GM12878 (cell line): ENCODE measurements around the gene SMARCC1. TPM values are rescaled to one million over a fixed set of nuclear protein-coding genes. Genes with fewer than 3 reads are reported as not detected.

Experiments
- ATAC-seq: fragments of 200-7000 bp; cut with Tn5 transposase; 3 replicates; pipeline ENCODE4 v1.9.1; 2020; ENCODE audit warnings: mild to moderate bottlenecking, moderate library complexity
- BruUV-seq: library from RNA; stranded (reverse); fragments of 400-500 nt; replicated peaks from 2 replicates; lab custom pipeline; 2021; lab: Mats Ljungman, UMichigan
- CTCF ChIA-PET: fragments of 300-600 bp; sonication (Branson Sonifier 250); formaldehyde crosslinking; extraction: SDS; loops from one replicate; lab custom pipeline; 2021; ENCODE audit warnings: inconsistent platforms; lab: Yijun Ruan, JAX
- POLR2A ChIA-PET: fragments of 350-600 bp; formaldehyde crosslinking; extraction: SDS; loops from one replicate; lab custom pipeline; 2021; ENCODE audit warnings: inconsistent platforms; lab: Charles Lee
- RAD21 ChIA-PET: fragments of 300-600 bp; sonication (Branson Sonifier 250); formaldehyde crosslinking; loops from one replicate; lab custom pipeline; 2023; ENCODE audit warnings: antibody characterized with exemption; ENCODE audit not compliant: unreplicated experiment; lab: Charles Lee
- SMC1A ChIA-PET: fragments of 300-600 bp; sonication (Branson Sonifier 250); formaldehyde crosslinking; loops from one replicate; lab custom pipeline; 2023; ENCODE audit not compliant: unreplicated experiment, uncharacterized antibody; lab: Charles Lee
- DNase-seq: peaks from one replicate; pipeline ENCODE4 v3.0.0-alpha.2; 2011; ENCODE audit warnings: low read depth, low spot score
- FAIRE-seq: peaks from 3 replicates; lab custom pipeline; 2011; peaks lifted over from hg19 to GRCh38; lab: Jason Lieb, UNC
- H2AFZ ChIP-seq: 2 replicates; pipeline ENCODE4 v1.6.0; 2011; ENCODE audit warnings: low read depth, low read length, control low read depth; ENCODE audit not compliant: control insufficient read depth
- H3K27ac ChIP-seq: 2 replicates; pipeline ENCODE4 v1.5.1; 2011; ENCODE audit warnings: control low read depth; ENCODE audit not compliant: control insufficient read depth, insufficient read depth
- H3K27me3 ChIP-seq, 2 experiments: replicated peaks in 1 of 2; 2 replicates each; pipeline versions ENCODE4 v1.6.0 to v1.6.1; 2011; ENCODE audit warnings: low read length in 1 of 2; ENCODE audit not compliant: control insufficient read depth in 2 of 2, insufficient read depth in 2 of 2
- H3K36me3 ChIP-seq, 2 experiments: 2 replicates each; pipeline ENCODE4 v1.5.1; 2011; ENCODE audit warnings: low read length in 1 of 2; ENCODE audit not compliant: control insufficient read depth in 2 of 2, insufficient read depth in 2 of 2
- H3K4me1 ChIP-seq: 2 replicates; pipeline ENCODE4 v1.6.1; 2011; ENCODE audit warnings: mild to moderate bottlenecking, low read length, moderate library complexity, mixed read lengths; ENCODE audit not compliant: control insufficient read depth, insufficient read depth
- H3K4me2 ChIP-seq: 2 replicates; pipeline ENCODE4 v1.6.0; 2011; ENCODE audit warnings: control low read depth; ENCODE audit not compliant: control insufficient read depth, insufficient read depth
- H3K4me3 ChIP-seq: fragments of 200-600 bp; sonication (generic); 2 replicates; pipeline ENCODE4 v1.5.1; 2016
- H3K79me2 ChIP-seq: 2 replicates; pipeline ENCODE4 v1.6.0; 2011; ENCODE audit warnings: low read length; ENCODE audit not compliant: control insufficient read depth, insufficient read depth
- H3K9ac ChIP-seq: 2 replicates; pipeline ENCODE4 v1.8.0; 2011; ENCODE audit warnings: low read length, control low read depth, mixed read lengths; ENCODE audit not compliant: control insufficient read depth, insufficient read depth
- H3K9me3 ChIP-seq: replicated peaks from 3 replicates; pipeline ENCODE4 v1.5.1; 2011; ENCODE audit warnings: mild to moderate bottlenecking, low read length; ENCODE audit not compliant: control insufficient read depth, insufficient read depth
- H4K20me1 ChIP-seq: 2 replicates; pipeline ENCODE4 v1.6.0; 2011; ENCODE audit not compliant: control insufficient read depth, insufficient read depth
- CREB1 ChIP-seq: IDR thresholded peaks from 2 replicates; pipeline ENCODE4 v1.6.1; 2012; ENCODE audit warnings: low read depth, mild to moderate bottlenecking, inconsistent platforms
- GABPA ChIP-seq: IDR thresholded peaks from 2 replicates; pipeline ENCODE4 v1.6.1; 2014; ENCODE audit warnings: antibody characterized with exemption, low read depth, mild to moderate bottlenecking, inconsistent platforms
- MTA2 ChIP-seq: fragments of 450-650 bp; IDR thresholded peaks from 2 replicates; pipeline ENCODE4 v1.6.1; 2016; ENCODE audit warnings: low read depth, mild to moderate bottlenecking, moderate library complexity
- SUZ12 ChIP-seq: fragments of 200-600 bp; sonication (generic); IDR thresholded peaks from one replicate; pipeline ENCODE4 v1.6.1; 2018; ENCODE audit warnings: antibody characterized with exemption, mild to moderate bottlenecking; ENCODE audit not compliant: unreplicated experiment
- ZZZ3 ChIP-seq: IDR thresholded peaks from 2 replicates; pipeline ENCODE4 v1.6.1; 2011; ENCODE audit warnings: low read depth; ENCODE audit not compliant: control insufficient read depth, insufficient read length
- WGBS: methylation state at CpG from one replicate; pipeline ENCODE4 v1.1.6; 2016; ENCODE audit warnings: low lambda C conversion rate; ENCODE audit not compliant: insufficient replicate concordance, insufficient coverage; ENCODE audit errors: missing lambda C conversion rate; 5-methylcytosine and 5-hydroxymethylcytosine counted together
- in situ Hi-C: fragments of 300-500 bp; cut with MboI; formaldehyde crosslinking; loops from 9 replicates; pipeline ENCODE4 v1.14.3; 2018; ENCODE audit warnings: mixed read lengths
- intact Hi-C: fragments of 100-400 bp; cut with micrococcal nuclease; formaldehyde crosslinking; loops from one replicate; pipeline ENCODE4 v1.14.2; 2022; ENCODE audit not compliant: unreplicated experiment
- polyA plus RNA-seq, 11 experiments: library from polyadenylated mRNA; depleted of rRNA in 4 of 11; unstranded in 6 of 11; stranded (reverse) in 5 of 11; fragments of >200 nt; fragmentation: Nextera tagmentation in 4 of 11; fragmentation: Illumina TruSeq in 1 of 11; extraction: Ambion mirVana in 4 of 11; extraction: Trizol in 1 of 11; gene quantifications; 1 replicate in 1 of 11; 2 replicates in 10 of 11; pipeline versions ENCODE4 v1.2.1 to v1.2.3, GENCODE V29; 2011 to 2016; ENCODE audit warnings: inconsistent platforms in 2 of 11, missing spikeins in 2 of 11, low read depth in 1 of 11
- total RNA-seq, 4 experiments: library from RNA; depleted of rRNA in 3 of 4; stranded (reverse); fragments of >200 nt in 3 of 4; fragmentation: Illumina TruSeq in 1 of 4; extraction: Trizol in 1 of 4; gene quantifications; 2 replicates each; pipeline versions ENCODE4 v1.2.1 to v1.2.3, GENCODE V29; 2013 to 2021
- TF ChIP-seq, protein P1 (sequence below): fragments of 150-350 bp; IDR thresholded peaks from 2 replicates; pipeline ENCODE4 v1.6.1; 2014; ENCODE audit warnings: mild to moderate bottlenecking, low read depth, low read length
- TF ChIP-seq, protein P2 (sequence below): fragments of 450-650 bp; formaldehyde crosslinking; IDR thresholded peaks from 2 replicates; pipeline ENCODE4 v1.4.0; 2020; ENCODE audit warnings: mild to moderate bottlenecking, moderate library complexity
- TF ChIP-seq, protein P3 (sequence below): fragments of 450-650 bp; IDR thresholded peaks from 2 replicates; pipeline ENCODE4 v1.6.1; 2017; ENCODE audit warnings: mild to moderate bottlenecking, moderate library complexity
- TF ChIP-seq, protein P4 (sequence below): IDR thresholded peaks from 2 replicates; pipeline ENCODE4 v1.6.1; 2011; ENCODE audit warnings: borderline replicate concordance, low read depth, mild to moderate bottlenecking, moderate library complexity, low read length; ENCODE audit not compliant: insufficient read depth, poor library complexity, severe bottlenecking

The SMARCC1 gene
- total and polyA plus RNA-seq, 10 of the 15 experiments (the other 5 are each of a cell fraction or from before 2014, with no cell fraction given) = 26.6 to 147 (median 57.1) TPM

DNA sequence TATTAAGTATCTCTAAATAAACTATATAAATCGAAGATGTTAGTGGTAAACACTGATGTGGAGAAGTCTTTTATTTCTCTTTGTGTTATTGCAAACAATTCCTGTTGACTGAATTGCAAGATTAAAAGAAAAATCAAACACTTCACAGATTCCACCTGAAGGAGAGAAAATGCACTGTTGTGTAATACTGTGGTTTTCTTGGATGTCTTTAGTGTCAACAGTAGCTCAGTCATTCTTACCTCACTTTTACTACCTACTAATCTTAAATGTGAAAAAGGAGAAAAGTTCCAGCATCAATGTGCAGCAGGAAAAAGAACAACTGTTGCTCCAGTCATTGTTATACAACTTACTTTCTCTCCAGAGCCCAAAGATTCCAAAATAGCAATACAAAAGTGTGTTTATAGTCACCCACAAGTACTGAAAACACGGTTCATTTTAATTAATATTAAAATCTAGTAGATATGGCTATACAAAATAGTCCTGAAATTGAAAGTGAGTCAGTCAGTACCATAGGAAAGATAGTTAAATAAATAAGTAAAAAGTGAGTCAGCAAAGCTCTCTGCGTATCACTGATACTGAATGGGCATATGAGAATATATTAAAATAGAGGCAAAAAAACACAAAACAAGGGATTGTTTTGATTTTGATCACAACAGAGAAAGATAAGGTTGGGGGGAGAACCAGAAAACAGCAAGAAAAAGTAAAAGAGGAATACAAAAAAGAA is 112.5 kb downstream of the SMARCC1 start:
- ChIA-PET CTCF (interaction anchor here (0.8 kb wide), 1 partner anchor 31 kb away, joined by 3 read pairs; no protein-coding TSS in a partner anchor), RAD21 (interaction anchor here (0.7 kb wide), 1 partner anchor 111 kb away, joined by 3 read pairs; no protein-coding TSS in a partner anchor), POLR2A (interaction anchor here (1.0 kb wide), 1 partner anchor 34 kb away, joined by 3 read pairs; no protein-coding TSS in a partner anchor), SMC1A (interaction anchor here (0.7 to 1.5 kb wide), 3 partner anchors 13 to 46 kb away, joined by 3 to 5 read pairs (median 3); no protein-coding TSS in a partner anchor)
- no peak for ATAC-seq
- in situ Hi-C loops = no loop called here
- no peak overlapping the region for H3K27ac ChIP-seq
- no peak overlapping the region for H3K9ac ChIP-seq
- H3K36me3 ChIP-seq = peaks cover 0 to 31% of the 10 kb centered on the region in 2 experiments
- BruUV-seq = no TSS peak
- H3K9me3 ChIP-seq = no peaks in the 10 kb centered on the region
- H3K4me2 ChIP-seq = no peak overlapping the region
- H3K79me2 ChIP-seq = no peaks in the 10 kb centered on the region
- no peaks in the 10 kb centered on the region for H3K27me3 ChIP-seq
- intact Hi-C loops = no loop called here
- no peaks in the 10 kb centered on the region for H4K20me1 ChIP-seq
- FAIRE-seq = no peak
- no peaks in the 10 kb centered on the region for H3K4me1 ChIP-seq
- DNase-seq = no peak
- 98% methylated on average over 3 of the region's 3 CpGs for WGBS
- H2AFZ ChIP-seq = no peak overlapping the region
- no peak overlapping the region for H3K4me3 ChIP-seq
- TF ChIP-seq, protein P1, sequence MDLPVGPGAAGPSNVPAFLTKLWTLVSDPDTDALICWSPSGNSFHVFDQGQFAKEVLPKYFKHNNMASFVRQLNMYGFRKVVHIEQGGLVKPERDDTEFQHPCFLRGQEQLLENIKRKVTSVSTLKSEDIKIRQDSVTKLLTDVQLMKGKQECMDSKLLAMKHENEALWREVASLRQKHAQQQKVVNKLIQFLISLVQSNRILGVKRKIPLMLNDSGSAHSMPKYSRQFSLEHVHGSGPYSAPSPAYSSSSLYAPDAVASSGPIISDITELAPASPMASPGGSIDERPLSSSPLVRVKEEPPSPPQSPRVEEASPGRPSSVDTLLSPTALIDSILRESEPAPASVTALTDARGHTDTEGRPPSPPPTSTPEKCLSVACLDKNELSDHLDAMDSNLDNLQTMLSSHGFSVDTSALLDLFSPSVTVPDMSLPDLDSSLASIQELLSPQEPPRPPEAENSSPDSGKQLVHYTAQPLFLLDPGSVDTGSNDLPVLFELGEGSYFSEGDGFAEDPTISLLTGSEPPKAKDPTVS = no peak
- TF ChIP-seq MTA2 = no peak
- TF ChIP-seq, protein P2, sequence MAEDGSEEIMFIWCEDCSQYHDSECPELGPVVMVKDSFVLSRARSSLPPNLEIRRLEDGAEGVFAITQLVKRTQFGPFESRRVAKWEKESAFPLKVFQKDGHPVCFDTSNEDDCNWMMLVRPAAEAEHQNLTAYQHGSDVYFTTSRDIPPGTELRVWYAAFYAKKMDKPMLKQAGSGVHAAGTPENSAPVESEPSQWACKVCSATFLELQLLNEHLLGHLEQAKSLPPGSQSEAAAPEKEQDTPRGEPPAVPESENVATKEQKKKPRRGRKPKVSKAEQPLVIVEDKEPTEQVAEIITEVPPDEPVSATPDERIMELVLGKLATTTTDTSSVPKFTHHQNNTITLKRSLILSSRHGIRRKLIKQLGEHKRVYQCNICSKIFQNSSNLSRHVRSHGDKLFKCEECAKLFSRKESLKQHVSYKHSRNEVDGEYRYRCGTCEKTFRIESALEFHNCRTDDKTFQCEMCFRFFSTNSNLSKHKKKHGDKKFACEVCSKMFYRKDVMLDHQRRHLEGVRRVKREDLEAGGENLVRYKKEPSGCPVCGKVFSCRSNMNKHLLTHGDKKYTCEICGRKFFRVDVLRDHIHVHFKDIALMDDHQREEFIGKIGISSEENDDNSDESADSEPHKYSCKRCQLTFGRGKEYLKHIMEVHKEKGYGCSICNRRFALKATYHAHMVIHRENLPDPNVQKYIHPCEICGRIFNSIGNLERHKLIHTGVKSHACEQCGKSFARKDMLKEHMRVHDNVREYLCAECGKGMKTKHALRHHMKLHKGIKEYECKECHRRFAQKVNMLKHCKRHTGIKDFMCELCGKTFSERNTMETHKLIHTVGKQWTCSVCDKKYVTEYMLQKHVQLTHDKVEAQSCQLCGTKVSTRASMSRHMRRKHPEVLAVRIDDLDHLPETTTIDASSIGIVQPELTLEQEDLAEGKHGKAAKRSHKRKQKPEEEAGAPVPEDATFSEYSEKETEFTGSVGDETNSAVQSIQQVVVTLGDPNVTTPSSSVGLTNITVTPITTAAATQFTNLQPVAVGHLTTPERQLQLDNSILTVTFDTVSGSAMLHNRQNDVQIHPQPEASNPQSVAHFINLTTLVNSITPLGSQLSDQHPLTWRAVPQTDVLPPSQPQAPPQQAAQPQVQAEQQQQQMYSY = no peak
- no peak for TF ChIP-seq CREB1
- TF ChIP-seq ZZZ3 = no peak
- no peak for TF ChIP-seq SUZ12
- TF ChIP-seq, protein P3, sequence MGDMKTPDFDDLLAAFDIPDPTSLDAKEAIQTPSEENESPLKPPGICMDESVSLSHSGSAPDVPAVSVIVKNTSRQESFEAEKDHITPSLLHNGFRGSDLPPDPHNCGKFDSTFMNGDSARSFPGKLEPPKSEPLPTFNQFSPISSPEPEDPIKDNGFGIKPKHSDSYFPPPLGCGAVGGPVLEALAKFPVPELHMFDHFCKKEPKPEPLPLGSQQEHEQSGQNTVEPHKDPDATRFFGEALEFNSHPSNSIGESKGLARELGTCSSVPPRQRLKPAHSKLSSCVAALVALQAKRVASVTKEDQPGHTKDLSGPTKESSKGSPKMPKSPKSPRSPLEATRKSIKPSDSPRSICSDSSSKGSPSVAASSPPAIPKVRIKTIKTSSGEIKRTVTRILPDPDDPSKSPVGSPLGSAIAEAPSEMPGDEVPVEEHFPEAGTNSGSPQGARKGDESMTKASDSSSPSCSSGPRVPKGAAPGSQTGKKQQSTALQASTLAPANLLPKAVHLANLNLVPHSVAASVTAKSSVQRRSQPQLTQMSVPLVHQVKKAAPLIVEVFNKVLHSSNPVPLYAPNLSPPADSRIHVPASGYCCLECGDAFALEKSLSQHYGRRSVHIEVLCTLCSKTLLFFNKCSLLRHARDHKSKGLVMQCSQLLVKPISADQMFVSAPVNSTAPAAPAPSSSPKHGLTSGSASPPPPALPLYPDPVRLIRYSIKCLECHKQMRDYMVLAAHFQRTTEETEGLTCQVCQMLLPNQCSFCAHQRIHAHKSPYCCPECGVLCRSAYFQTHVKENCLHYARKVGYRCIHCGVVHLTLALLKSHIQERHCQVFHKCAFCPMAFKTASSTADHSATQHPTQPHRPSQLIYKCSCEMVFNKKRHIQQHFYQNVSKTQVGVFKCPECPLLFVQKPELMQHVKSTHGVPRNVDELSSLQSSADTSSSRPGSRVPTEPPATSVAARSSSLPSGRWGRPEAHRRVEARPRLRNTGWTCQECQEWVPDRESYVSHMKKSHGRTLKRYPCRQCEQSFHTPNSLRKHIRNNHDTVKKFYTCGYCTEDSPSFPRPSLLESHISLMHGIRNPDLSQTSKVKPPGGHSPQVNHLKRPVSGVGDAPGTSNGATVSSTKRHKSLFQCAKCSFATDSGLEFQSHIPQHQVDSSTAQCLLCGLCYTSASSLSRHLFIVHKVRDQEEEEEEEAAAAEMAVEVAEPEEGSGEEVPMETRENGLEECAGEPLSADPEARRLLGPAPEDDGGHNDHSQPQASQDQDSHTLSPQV = no peak
- TF ChIP-seq, protein P4, sequence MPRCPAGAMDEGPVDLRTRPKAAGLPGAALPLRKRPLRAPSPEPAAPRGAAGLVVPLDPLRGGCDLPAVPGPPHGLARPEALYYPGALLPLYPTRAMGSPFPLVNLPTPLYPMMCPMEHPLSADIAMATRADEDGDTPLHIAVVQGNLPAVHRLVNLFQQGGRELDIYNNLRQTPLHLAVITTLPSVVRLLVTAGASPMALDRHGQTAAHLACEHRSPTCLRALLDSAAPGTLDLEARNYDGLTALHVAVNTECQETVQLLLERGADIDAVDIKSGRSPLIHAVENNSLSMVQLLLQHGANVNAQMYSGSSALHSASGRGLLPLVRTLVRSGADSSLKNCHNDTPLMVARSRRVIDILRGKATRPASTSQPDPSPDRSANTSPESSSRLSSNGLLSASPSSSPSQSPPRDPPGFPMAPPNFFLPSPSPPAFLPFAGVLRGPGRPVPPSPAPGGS = no peak
- no peak for TF ChIP-seq GABPA
